Measurements from ENCODE around the gene NPPB. TPM values are rescaled to one million over a fixed set of nuclear protein-coding genes. Genes with fewer than 3 reads are reported as not detected.

Gene NPPB
- total RNA-seq, 1 experiment from 2014 or later = not detected

DNA sequence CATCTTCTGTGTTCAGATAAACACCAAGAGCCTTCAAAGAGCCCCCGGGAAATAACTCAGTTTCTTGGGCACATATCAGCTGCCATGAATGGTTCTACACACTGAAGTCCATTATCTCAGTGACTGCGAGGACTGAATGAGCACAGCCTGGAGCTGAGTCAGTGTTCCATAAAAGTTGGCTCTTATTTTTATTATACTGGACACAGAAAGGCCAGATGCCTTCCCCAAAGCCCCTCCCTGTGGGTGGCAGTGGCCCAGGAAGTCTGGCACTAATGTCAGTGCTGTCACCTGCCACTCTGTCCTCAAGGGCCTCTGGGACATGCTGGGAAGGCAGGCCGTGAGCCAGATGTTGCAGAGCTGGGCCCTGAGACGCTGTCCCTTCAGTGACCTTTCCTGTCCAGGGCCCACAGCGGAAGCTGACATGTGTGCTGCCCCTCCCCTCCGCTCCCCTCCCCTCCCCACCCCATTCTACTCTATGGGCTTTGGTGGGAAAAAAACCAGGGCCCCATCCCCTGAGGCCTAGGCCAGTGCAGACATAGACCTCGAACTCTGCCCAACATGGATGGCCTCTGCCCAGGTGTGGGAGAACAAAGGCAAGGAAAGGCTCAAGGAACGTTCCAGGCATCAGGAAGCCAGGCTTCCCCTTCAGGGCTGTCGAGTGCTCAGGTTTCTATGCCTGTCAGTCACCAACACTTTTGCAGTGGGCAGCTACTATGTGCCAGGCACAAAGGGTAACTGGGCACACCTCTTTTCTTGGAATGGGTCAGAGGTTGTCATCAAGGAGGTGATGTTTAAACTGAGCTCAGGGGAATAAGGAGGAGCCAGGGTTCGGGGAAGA lies 22.4 kb upstream of the NPPB start:
- Mint-ChIP-seq H3K4me3 (ENCODE audit: unreplicated experiment) (no peak overlapping the region), H3K9me3 (ENCODE audit: unreplicated experiment) (no peaks in the 10 kb centered on the region), H3K27ac (ENCODE audit: low read depth, unreplicated experiment) (no peak overlapping the region), H3K4me1 (ENCODE audit: insufficient read depth, unreplicated experiment) (no peaks in the 10 kb centered on the region), H3K27me3 (ENCODE audit: insufficient read depth, unreplicated experiment) (peaks cover 38% of the 10 kb centered on the region), H3K36me3 (ENCODE audit: insufficient read depth, unreplicated experiment) (no peaks in the 10 kb centered on the region)
- TF ChIP-seq, protein P1, sequence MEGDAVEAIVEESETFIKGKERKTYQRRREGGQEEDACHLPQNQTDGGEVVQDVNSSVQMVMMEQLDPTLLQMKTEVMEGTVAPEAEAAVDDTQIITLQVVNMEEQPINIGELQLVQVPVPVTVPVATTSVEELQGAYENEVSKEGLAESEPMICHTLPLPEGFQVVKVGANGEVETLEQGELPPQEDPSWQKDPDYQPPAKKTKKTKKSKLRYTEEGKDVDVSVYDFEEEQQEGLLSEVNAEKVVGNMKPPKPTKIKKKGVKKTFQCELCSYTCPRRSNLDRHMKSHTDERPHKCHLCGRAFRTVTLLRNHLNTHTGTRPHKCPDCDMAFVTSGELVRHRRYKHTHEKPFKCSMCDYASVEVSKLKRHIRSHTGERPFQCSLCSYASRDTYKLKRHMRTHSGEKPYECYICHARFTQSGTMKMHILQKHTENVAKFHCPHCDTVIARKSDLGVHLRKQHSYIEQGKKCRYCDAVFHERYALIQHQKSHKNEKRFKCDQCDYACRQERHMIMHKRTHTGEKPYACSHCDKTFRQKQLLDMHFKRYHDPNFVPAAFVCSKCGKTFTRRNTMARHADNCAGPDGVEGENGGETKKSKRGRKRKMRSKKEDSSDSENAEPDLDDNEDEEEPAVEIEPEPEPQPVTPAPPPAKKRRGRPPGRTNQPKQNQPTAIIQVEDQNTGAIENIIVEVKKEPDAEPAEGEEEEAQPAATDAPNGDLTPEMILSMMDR (IDR thresholded peaks at IDR 0.05; ENCODE audit: unreplicated experiment) = no peak
- ChIA-PET CTCF (no interaction called here), POLR2A (interaction anchor here (0.6 kb wide), 1 partner anchor 136 kb away, joined by 3 read pairs; no protein-coding TSS in a partner anchor)
- no TSS peak for BruUV-seq (replicated peaks)
- intact Hi-C loops (cut with micrococcal nuclease) = no loop called here
- DNase-seq (ENCODE audit: unreplicated experiment) = no peak

DNA sequence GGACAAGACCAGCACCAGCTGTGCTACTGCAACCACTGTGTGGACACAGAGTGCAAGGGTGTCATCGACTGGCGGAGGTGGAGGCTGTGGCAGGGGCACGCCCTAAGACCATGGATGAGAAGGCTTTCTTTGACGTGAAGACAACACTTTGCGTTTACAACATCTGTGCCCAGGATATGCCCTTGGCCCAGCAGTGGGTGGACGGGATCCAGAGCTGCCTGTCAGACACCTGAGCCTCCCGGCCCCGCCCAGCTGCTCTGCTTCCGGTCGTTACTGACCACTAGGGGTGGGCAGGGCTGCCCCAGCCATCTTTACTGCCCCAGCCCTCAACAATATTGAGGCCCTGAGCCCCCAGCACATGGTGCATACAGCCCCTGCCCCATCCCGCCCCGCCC lies 21.4 kb upstream of the NPPB start:
- TF ChIP-seq, protein P1 (IDR thresholded peaks at IDR 0.05; ENCODE audit: unreplicated experiment) = no peak
- peaks cover 47% of the 10 kb centered on the region for H3K27me3 Mint-ChIP-seq (ENCODE audit: insufficient read depth, unreplicated experiment)
- H3K27ac Mint-ChIP-seq (ENCODE audit: low read depth, unreplicated experiment) = no peak overlapping the region
- no peaks in the 10 kb centered on the region for H3K4me1 Mint-ChIP-seq (ENCODE audit: insufficient read depth, unreplicated experiment)
- CTCF ChIA-PET = interaction anchor here (1.0 kb wide), 1 partner anchor 88 kb away, joined by 4 read pairs; no protein-coding TSS in a partner anchor
- H3K4me3 Mint-ChIP-seq (ENCODE audit: unreplicated experiment) = no peak overlapping the region
- POLR2A ChIA-PET = interaction anchor here (0.6 kb wide), 1 partner anchor 182 kb away, joined by 3 read pairs; no protein-coding TSS in a partner anchor
- H3K36me3 Mint-ChIP-seq (ENCODE audit: insufficient read depth, unreplicated experiment) = no peaks in the 10 kb centered on the region
- BruUV-seq (replicated peaks) = no TSS peak
- no peaks in the 10 kb centered on the region for H3K9me3 Mint-ChIP-seq (ENCODE audit: unreplicated experiment)
- intact Hi-C loops (cut with micrococcal nuclease) = no loop called here
- DNase-seq (ENCODE audit: unreplicated experiment) = no peak

DNA sequence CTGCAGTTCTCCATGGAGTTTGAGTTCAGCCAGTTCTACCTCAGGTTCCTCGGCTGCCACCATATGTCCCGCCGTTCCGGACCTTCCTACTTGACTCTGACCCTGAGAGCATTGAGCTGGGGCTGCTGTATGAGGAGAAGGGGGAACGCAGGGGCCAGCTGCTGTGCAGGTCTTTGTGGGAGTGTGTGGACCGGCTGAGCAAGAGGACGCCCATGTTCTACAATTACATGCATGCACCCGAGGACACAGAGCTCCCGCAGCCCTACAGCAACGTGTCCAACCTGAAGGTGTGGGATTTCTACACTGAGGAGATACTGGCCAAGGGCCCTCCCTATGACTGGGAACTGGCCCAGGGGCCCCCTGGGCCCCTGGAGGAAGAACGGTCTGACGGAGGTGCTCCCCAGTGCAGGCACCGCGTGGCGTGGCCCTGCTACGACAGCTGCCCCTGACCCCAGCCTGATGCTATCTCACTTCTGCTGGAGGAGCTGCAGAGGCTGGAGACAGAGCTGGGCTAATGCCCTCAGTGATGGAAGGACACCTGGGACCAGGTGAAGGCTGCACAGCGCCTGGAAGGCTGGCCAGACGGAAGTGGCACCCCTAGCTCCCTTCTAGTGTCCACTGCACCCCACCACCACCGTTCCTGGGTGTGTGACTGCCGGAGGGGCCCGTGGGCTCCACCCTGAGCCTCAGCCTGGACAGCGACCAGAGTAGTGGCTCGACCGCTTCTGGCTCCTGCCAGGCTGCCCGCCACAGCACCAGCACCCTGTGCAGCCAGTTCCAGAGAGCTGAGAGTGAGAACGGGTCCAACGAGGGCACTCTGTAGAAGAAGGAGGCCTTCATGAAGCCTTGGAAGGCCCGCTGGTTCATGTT lies 20.8 kb upstream of the NPPB start:
- intact Hi-C loops (cut with micrococcal nuclease) = no loop called here
- no peak for DNase-seq (ENCODE audit: unreplicated experiment)
- TF ChIP-seq, protein P1 (IDR thresholded peaks at IDR 0.05; ENCODE audit: unreplicated experiment) = no peak
- no TSS peak for BruUV-seq (replicated peaks)
- Mint-ChIP-seq H3K27me3 (ENCODE audit: insufficient read depth, unreplicated experiment) (peaks cover 48% of the 10 kb centered on the region), H3K27ac (ENCODE audit: low read depth, unreplicated experiment) (no peak overlapping the region), H3K9me3 (ENCODE audit: unreplicated experiment) (no peaks in the 10 kb centered on the region), H3K4me3 (ENCODE audit: unreplicated experiment) (no peak overlapping the region), H3K4me1 (ENCODE audit: insufficient read depth, unreplicated experiment) (no peaks in the 10 kb centered on the region), H3K36me3 (ENCODE audit: insufficient read depth, unreplicated experiment) (no peaks in the 10 kb centered on the region)
- POLR2A ChIA-PET = interaction anchor here (0.6 kb wide), 2 partner anchors 28 to 182 kb away, joined by 3 read pairs; no protein-coding TSS in a partner anchor
- CTCF ChIA-PET = interaction anchor here (1.0 kb wide), 2 partner anchors 20 to 88 kb away, joined by 3 to 4 read pairs; no protein-coding TSS in a partner anchor

DNA sequence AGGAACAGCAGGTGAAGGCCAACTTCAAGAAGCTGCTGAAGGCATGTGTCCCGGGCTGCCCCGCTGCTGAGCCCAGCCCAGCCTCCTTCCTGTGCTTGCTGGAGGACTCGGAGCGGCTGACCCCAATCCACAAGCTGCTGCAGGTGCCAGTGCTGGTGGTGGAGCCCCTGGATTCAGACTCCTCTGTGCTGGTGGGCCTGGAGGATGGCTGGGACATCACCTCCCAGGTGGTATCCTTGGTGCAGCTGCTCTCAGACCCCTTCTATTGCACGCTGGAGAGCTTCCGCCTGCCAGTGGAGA lies 20.1 kb upstream of the NPPB start:
- Mint-ChIP-seq H3K27ac (ENCODE audit: low read depth, unreplicated experiment) (no peak overlapping the region), H3K36me3 (ENCODE audit: insufficient read depth, unreplicated experiment) (no peaks in the 10 kb centered on the region), H3K4me3 (ENCODE audit: unreplicated experiment) (no peak overlapping the region), H3K4me1 (ENCODE audit: insufficient read depth, unreplicated experiment) (no peaks in the 10 kb centered on the region), H3K9me3 (ENCODE audit: unreplicated experiment) (no peaks in the 10 kb centered on the region), H3K27me3 (ENCODE audit: insufficient read depth, unreplicated experiment) (peaks cover 54% of the 10 kb centered on the region)
- TF ChIP-seq, protein P1 (IDR thresholded peaks at IDR 0.05; ENCODE audit: unreplicated experiment) = no peak
- intact Hi-C loops (cut with micrococcal nuclease) = no loop called here
- POLR2A ChIA-PET = interaction anchor here (0.7 kb wide), 1 partner anchor 263 kb away, joined by 3 read pairs; no protein-coding TSS in a partner anchor
- CTCF ChIA-PET = interaction anchor here (0.5 to 1.0 kb wide), 2 partner anchors 16 to 21 kb away, joined by 3 to 5 read pairs; no protein-coding TSS in a partner anchor
- no TSS peak for BruUV-seq (replicated peaks)
- DNase-seq (ENCODE audit: unreplicated experiment) = no peak

All from MCF 10A (cell line).